RWPE1 (cell line): Measurements from ENCODE around the gene VTI1A.

ENCODE experiments used
- CTCF ChIA-PET: fragments of 350-600 bp; sonication (Branson Sonifier 250); formaldehyde crosslinking; extraction: SDS; loops from one replicate; lab custom pipeline; 2021; lab: Yijun Ruan, JAX
- POLR2A ChIA-PET: fragments of 400-600 bp; formaldehyde crosslinking; extraction: SDS; loops from one replicate; lab custom pipeline; 2020; ENCODE audit warnings: antibody characterized with exemption; ENCODE audit not compliant: low non-redundant PET; lab: Yijun Ruan, JAX
- DNase-seq: peaks from one replicate; pipeline ENCODE4 v3.0.0; 2012; ENCODE audit warnings: low spot score
- H3K27ac ChIP-seq: fragments of 450-650 bp; 2 replicates; pipeline ENCODE4 v1.5.1; 2017
- CTCF ChIP-seq: fragments of 450-650 bp; conservative IDR thresholded peaks from 2 replicates; pipeline ENCODE4 v1.5.1; 2017; ENCODE audit warnings: low read depth, mild to moderate bottlenecking

VTI1A gene

DNA sequence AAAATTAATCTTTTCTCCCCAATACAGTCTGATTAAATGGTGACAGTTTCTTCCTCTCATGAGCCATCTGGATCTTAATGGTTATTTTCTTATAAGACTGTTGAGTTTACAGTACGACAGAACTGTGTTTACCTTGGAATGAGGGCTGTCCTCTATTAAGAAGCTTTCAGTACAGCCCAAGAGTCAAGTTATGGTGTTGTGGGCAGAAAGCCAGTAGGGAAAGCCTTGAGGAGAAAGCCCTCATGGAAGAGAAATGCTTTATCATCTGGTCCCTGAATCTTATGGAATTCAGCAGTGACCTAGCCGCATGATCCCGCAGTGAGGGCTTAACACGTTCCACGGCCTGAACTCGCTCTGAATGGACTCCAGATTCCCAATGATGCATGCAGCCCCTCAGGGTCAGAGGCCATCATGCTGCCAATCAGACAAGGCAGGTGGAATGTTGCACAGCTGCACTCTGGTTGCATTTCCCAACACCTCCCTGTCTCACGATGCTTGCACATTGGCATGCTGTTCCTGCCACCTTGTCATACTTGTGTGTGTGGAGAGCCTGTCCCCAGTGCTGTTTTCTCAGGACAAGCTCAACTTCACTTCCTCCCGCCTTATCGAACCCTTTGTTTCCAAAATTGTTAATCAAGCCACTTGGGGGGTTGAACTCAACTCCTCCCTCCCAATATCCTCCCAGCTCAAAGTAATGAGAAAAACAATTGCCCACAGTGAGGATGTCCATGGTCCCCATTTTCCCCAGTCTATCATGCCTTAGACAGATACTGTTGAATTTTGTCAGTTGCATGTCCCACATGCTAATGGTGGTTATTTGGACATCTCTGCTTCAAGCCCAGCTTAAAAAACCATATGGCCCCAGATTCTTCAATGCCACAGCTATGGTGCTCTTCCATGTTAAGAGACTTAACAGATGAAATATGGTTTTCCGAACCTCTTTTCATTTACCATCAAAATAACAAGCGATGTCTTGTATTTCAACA, 291.9 kb downstream of the VTI1A start:
- no peak for TF ChIP-seq CTCF
- no peak for DNase-seq
- ChIA-PET CTCF (no interaction called here), POLR2A (no interaction called here)
- no peak overlapping the region for H3K27ac ChIP-seq

GRCh38 chr10:112739592-112740353, 292.8 kb downstream of the VTI1A start:
- no peak for DNase-seq
- ChIA-PET POLR2A (no interaction called here), CTCF (no interaction called here)
- no peak overlapping the region for H3K27ac ChIP-seq
- no peak for TF ChIP-seq CTCF

- TF ChIP-seq CTCF = no peak
- POLR2A ChIA-PET = no interaction called here
- DNase-seq = peak; percentile 79
- CTCF ChIA-PET = interaction anchor here (0.6 kb wide), 2 partner anchors 14 to 117 kb away, joined by 3 read pairs; no protein-coding TSS in a partner anchor
- no peak overlapping the region for H3K27ac ChIP-seq
Observed at GRCh38 chr10:112741830-112742402, 294.9 kb downstream of the VTI1A start.

DNA sequence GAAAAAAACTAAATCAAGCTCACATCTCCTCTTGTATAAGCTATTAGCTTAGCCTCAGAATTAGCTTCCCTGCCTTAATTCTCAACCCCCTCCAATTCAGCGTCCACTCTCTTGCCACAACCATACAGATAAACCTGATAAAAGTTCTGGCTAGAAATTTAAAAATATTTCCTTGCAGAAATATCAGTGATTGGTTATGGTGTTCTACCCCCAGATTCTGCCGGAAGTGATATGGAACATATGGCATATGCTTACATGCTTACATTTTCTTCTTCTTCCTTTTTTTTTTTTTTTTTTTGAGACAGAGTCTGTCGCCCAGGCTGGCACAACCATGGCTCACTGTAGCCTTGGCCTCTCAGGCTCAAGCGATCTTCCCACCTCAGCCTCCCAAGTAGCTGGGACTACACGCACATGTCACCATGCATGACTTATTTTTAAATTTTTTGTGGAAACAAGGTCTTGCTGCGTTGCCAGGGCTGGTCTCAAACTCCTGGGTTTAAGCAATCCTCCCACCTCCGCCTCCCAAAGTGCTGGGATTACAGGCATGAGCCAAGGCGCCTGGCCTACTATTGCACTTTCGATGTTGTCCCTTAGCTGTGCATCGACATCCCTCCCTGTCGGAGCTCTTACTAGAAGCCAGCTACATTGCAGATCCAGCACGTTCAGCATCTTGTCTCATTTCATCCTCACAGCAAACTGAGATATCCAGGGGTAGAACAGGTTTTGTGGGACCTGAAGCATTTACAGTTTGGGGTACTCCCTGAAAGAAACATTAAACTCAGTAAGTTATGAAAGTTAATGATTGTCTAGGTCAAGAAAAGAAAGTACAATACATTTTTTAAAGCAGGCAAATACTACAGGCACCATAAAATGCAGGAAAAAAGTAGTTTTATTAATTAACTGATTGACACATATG, 297.4 kb downstream of the VTI1A start:
- CTCF ChIA-PET = no interaction called here
- H3K27ac ChIP-seq = no peak overlapping the region
- POLR2A ChIA-PET = no interaction called here
- no peak for DNase-seq
- TF ChIP-seq CTCF = no peak

- H3K27ac ChIP-seq = no peak overlapping the region
- no peak for TF ChIP-seq CTCF
- ChIA-PET POLR2A (no interaction called here), CTCF (no interaction called here)
- no peak for DNase-seq
Observed at GRCh38 chr10:112746329-112746728, 299.3 kb downstream of the VTI1A start.
